Fibroblast of the conjunctiva (primary cell): Measurements from ENCODE around the gene RAB11FIP5.
"Not testable (repeated sequence)": the region's sequence is repeated elsewhere in the genome, so short reads cannot be mapped to it uniquely, and the experiment has no call there.

ENCODE experiments used
- DNase-seq: peaks from one replicate; pipeline ENCODE4 v3.0.0-alpha.2; 2010; ENCODE audit warnings: low read depth

Gene RAB11FIP5

DNA sequence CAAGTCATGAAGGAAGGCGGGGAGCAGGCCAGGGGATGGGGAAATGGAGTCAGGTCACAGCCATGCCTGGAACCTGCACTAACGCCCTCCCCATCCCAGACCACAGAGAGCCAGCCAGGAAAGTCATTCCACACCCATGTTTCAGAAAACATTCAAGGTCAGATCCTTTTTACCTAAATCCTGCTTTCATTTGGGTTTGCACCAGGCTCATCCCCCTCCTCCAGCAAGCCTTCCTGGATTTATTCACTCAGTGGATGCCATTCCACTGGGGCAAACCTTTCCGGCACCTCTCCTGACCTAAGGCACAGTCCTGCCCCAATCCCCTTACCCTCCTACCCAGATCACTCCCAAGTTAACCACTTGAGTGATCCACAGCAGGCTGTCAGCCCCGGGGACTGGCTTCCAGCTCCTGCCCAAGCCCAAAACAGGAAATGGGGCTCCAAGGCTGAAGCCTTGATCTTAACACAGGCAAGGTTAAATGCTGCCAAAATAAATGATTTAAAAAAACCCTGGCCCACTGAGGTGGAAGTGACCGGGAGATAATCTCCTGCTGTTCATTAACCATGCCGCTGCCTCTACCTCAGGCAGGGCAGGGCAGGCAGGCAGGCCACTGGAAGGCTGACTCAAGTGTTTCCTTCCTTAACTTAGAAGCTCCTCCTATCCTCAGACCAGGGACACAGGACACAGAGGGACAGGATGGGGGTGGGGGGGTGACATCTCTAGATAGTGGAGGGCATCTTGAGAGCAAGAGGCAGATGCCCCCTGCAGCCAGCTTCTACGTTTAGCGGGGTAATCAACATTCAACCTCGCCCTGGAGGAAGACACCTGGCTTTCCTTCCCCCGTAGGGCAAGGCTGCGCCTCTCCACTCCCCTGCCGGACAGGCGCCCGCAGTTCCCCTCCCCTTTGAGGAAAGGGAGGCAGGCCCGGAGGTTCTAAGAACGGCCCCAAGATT, 1.4 kb downstream of the RAB11FIP5 start:
- no peak for DNase-seq

DNA sequence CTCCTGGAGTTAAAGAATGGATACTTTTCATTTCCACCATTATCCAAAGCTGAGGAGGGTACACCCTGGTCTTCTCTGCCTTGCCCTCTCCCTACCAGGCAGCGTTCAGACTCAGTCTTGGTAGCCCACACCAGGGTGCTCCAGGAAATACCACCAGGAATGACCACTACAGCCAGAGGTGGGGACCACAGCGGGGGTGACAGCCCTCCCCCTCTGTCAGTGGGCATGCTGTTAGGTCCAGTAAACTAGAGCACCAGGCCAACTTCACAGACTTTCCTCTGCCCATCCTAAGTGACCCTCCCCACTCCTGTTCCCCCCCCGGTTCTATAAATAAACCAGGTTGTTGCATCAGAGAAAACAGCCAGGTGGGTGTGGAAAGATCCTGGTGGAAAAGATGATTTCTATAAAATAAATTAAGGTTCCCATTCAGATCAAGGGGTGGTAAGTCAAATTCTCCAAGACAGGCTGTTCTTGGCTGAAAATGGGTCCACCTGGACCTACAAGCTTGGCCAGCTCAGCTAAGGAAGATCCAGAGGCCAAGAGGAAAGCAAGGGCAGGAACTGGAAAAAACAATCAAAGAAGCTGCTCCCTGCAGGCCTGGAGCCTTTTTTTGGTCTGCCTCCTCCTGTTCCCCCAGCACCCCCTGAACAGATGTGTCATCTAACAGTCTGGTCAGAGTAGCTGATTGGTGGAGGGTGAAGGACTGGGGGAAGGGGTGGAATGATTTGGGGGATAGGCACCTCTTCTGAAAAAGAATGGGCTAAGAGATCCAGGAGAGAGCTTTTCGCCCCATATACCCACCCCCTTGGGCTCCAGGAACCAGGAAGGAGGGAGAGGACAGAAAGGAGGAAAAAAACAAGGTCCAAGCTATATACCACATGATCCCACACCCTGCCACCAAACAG, 2.3 kb downstream of the RAB11FIP5 start:
- no peak for DNase-seq

DNA sequence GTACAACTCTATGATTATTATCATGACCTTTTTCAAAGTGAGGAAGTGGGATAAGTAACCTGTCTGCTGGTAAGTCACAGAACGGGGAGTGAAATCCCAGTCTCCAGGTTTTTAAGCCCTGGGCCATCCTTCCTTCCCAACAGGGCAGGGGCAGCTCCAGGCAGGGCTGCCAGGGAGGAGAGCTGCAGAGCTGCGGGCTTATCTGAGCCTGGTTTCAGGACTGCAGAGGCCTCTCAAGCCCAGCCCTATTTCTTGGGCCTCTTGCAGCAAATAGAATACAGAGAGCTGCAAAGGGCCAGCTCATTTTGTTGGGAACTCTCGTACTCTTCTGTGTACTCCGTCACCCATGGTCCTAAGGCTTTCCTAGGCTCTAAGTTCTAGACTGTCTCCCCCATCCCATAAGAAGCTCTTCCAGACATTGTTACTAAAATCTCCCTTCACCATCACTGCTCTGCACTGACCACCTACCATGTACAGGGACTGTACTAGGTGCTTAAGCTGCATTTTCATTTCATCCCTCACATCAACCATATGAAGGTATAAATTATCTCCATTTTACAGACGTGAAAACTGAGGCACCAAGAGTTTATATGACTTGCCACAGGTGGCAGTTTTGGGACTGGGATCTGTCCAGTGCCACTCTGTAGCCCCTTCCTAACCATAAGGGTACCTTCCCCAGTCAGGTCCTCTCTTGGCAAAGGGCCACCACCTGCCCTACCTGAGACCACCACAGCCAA, 3.1 kb downstream of the RAB11FIP5 start:
- no peak for DNase-seq

DNA sequence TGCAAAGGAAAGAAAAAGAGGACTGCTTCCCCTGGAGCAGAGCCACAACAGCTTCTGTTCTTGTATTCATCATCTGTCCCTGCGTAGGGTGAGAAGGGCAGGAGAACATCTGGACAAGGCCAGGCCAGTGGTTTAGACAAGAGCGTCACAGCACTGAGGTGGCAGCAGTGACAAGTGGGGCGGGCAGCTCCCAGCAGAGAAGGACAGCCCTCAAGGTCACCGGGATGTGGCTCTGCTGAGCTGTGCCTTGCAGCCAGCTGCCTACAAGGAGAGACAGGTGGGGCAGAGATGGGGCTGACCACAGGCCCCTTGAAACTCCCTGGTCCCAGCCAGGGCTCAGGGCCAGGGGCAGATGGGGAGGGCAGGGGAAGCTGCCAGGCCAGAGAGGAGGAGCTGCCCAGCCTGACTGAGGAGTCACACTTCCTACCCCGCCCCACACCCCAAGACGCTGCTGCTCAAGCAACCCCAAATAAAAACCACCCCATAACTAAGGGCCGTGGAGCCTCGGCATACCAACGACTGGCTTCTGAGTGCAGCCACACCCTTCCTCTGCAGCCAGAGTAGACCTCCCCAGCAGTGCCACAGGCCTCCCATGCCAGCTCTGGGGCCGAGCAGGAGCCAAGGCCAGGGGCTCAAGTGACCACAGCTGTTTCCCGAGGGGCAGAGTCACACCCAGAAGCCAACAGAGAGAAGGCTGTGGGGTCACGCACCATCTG, 5.4 kb downstream of the RAB11FIP5 start:
- DNase-seq, result no peak

DNA sequence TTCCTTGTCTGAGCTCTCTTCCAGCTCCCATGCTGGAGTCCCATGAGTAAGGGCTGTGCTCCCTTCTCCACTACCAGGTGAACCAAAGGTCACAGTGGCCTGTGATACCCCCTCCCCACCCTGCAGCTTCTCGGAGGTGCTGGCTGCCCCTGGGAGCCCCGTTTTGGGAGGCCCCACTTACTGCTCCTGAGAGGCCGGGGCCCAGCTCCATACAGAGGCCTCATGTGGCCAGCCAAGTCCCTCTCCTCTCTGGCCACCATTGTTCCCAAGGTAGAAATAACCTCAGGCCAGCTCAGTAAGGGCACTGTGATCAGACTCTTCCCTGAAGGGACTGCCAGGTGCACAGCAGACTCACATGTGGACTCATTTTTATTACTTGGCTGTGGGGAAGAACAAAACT, 6.0 kb downstream of the RAB11FIP5 start:
- no peak for DNase-seq

DNA sequence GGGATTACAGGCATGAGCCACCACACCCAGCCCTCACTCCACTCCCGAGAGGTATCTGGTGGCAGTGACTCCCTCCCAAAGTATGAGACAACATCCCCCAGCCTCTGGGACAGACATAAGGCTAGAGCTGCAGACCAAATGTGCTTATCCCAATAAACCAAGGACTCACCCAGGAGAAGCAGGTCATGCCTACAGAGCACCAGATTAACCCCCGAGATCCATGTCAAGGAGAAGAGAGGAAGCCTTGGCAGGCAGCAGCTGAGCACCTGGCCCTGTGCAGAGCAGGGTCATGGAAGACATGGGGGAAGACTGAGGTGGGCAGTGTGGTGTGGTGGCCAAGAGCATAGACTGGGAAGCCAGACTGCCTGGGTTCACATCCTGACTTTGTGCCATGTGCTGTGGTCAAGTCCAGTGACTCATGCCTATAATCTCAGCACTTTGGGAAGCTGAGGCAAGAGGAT, 7.2 kb downstream of the RAB11FIP5 start:
- DNase-seq, result no peak

DNA sequence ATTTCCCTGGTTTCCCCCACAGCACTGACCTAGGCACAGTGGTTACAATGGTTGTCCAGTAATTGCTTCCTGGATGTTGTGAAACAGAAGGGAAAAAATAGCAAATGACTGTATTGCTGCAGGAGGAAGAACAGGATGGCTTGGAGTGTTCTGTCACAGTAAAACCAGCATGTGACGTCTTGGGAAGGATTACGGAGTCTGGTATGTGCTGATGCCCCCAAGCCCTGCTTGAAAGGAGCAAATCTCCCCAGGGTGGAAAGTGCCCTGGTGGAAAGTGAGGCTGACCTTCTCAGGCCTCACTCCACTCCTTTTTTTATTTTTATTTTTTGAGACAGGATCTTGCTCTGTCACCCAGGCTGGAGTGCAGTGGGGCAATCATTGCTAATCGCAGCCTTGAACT, 7.8 kb downstream of the RAB11FIP5 start:
- DNase-seq, result no peak

DNA sequence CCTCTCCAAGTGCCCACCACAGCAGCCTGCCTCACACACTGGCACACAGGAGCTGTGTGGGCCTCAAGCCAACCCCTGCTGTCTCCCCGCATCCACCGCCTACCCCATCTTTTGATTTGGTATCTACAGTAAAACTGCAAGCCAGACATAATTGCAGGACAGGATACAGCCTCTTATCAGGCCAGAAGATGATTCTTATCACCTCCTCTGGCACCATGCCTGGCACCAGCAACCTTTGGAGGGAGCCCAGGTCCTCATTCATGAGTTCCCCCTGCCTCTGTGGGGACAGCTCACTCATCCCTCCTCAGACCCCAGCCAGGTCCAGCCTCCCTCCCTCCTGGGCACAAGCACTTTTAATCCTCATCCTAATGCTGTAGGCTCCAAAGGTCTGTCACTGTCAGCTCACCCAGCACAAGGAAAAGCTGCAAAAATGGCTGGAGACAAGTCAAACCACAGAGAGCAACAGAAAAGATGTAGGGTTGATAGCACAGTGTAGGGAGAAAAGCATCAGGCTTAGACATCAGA, 9.7 kb downstream of the RAB11FIP5 start:
- no peak for DNase-seq

DNA sequence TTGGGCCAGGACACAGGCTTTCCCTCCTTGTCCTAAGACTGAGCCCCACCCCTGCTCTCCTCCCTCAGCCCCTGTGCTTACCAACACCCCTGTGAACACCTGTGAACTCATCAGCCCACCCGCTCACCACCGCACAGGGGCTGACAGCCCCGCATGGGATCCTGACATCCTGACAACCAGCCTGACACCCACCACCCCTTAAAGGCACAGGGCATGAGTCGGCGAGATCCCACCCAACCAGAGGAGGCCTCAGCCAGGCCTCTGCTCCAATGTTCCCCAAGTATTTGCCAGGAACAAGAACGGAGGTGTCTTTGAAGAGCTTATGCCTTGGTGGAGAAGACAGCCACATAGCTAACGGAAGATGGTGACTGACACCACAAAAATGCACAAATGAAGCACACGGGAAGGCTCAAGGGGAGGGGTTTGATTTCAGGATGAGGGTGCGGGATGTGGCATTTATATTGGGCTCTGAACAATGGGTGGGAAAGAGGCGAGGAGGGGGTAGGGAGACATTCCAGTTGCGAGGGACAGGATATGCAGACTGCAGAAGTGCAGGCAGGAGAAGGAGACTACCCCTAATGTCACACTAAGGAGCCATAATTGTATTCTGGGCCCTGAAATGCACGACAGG, 11.0 kb downstream of the RAB11FIP5 start:
- no peak for DNase-seq

DNA sequence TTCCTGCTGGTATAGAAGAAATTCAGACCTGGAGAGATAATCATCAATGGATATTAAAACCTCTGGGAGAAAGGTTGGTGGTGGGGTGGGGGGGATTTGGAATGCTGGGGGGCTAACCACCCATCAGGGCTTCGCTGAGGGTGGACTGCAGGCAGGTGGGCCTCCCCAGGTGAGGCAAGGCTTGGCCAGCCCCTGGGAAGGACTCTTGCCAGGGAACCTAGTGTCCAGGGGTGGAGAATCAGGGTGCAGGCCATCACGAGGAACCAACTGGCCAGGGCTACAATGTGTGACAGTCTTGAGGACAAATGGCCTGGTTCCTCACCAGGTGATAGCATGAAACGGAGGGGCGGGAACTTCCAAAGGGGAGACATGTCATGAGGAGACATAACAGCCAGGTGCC, 11.8 kb downstream of the RAB11FIP5 start:
- DNase-seq, result no peak

DNA sequence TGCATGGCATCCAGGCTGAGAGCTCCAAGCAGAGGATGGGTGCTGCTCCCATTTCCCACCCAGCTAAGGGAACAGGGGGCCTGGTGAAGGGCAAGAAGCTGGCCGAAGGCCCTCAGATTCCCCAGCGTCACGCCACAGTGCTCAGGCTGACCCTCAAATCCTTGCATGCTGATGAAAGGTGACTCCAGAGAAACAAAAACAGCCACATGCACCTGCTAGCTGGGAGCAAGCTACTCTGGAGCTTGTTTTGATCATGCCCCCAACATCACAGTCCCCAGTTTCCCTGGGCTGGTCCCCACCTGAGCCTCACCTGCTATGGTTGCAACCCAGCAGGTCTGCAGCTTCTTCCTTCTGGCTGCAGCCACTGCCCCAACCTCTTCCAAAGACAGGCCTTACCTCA, 13.3 kb downstream of the RAB11FIP5 start:
- no peak for DNase-seq

DNA sequence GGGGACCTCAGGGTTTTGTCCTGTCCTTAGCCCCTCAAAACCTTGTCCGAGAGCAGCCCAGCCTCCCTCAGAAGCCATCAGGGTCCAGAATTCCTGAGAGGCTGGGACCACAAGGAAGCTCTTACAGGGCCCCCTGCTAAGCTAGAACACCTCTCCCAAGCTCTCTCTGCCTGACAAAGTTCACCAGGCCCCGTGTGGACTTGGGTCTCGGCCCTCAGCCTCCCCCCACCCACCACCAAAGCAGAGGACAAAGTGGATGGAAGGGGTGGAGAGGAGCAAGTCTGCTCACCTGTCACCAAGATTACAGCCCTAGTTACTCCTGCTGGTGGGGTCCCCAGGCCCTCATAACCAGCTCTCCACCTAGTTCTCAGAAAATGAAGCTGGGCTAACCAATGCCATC, 16.8 kb downstream of the RAB11FIP5 start:
- no peak for DNase-seq

DNA sequence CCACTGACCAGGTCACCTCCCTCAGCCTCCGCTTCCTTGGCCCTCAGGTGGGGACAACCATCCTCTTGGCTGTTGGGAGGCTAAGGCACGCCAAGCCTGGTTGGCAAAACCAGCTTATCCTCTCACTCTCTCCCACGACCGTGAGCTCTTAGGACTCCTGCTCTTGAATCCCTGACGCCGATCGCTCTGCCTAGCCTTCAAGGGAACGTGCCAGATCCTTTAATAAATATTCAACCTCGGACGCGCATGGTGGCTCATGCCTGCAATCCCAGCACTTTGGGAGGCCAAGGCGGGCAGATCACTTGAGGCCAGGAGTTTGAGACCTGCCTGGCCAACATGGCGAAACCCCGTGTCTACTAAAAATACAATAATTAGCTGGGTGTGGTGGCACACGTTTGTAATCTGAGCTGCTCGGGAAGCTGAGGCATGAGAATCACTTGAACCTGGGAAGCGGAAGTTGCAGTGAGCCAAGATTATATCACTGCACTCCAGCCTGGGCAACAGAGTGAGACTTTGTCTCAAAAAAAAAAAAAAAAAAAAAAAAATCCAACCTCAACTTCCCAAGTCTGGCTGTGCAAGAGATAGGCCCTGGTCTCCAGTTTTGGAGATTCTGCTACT, 19.0 kb downstream of the RAB11FIP5 start:
- not testable (repeated sequence) for DNase-seq

DNA sequence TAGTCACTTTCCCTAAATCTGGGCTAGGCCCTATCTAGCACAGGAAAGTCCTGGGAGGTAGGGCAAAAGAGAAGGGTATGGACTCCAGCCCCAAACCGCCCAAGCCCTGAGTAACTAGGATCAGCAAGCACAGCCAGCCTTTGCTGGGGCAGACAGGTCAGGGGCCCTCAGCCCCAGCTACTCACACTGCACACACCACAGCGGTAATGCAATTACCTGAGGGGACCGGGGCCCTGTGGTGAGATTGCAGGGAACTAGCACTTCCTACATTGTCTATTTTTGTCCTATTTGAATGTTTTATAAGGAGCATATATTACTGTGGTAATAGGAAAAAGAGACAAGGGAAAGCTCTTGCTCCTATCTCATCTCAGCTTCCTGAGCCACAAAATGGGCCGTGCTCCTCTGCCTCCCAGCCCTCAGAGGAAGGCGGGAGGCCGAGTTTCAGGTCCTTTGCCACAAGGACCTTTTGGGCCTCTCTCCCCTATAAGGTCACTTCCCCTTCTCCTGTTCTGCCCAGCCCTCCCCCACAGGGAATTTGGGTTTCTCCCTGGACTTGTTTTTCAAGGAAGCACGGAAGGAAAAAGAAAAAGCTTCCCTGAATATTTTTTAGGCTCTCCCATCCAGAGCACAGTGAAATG, 20.5 kb downstream of the RAB11FIP5 start:
- no peak for DNase-seq

DNA sequence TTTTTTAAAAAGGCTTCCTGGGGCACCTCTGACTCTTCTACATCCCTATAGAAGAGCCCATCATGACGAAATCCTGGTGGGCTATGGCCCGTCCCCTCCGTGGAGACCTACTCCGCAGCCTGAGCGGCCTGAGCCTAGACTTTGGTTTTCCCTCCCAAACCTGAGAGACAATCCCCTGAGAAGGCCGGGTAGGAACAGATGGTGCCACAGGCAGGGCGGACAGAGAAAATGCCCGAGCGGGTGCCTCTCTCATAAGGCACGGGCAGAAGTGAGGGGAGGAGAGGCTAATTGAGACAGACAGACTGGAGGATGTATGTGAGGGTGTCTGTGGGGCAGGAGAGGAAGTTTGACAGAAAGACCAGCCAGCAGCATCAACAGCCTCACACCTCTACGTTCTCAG, 21.1 kb downstream of the RAB11FIP5 start:
- no peak for DNase-seq

DNA sequence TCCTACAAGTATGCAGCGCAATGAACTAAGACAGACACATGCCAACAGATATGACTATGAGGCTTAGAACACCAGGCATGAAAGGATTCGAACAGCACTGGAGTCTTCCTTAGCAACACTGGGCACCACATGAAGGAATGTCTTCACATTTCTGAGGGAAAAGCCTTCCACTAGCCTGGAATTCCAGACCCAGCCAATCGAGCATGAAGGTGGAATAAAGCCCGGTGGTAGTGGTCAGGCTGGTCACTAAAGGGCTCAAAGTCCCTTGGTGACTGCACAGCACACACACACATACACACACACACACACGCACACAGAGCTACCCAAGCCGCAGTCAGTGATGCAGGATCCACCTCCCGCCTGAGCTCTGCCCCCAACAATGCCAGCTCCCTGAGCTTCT, 21.6 kb downstream of the RAB11FIP5 start:
- DNase-seq, result no peak

DNA sequence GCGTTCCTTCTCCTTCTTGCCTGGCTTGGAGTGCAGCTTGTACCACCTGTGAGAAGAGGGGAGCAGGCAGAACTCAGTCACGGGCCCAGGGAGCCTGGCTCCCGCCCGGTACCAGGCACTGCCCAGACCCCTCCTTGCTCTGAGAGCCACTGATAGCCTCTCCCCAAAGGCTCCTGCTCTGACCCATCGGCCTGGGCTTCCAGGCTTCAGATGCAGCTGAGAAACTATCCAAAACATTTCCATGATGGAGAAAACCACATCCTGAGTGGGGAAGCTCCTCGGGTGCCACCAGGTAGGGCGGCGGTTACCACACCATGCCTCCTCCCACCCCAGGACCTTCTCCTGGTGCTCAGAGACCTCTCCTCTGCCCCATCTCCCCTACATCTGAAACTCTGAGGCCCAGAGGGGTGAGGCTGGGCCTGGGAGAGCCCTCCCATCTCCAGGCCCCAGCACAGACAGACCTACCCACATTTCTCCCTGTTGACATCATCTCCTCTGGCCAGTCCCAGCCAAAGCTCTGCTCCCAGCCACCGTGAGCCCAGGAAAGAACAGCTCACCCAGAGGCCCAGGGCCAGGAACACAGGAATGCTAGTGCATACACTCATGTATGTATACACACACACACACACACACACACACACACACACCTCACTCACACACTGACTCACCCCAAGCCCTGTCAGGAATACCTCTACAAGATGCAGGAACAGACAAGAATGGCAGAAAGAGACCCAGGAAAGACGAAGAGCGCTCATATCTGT, 23.3 kb downstream of the RAB11FIP5 start:
- peak; percentile 92 for DNase-seq

DNA sequence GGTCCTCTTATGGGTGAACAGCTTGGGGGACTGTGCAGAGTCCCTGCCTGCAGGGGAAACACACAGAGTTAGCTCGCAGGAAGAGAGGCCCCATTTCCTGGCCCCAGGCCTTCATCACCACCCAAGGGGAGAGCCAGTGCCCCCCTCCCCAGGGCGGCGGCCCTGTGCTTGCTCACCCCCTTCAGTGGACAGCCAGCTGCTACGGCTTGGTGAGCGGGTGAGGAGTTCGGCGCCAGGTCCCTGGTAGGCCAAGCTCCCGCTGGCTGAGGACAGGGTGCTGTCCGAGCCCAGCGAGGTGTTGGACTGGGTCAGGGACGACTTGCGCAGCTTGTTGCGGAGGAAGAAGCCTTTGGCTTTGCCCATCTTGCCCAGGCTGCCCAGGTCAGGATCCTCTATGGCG, 24.0 kb downstream of the RAB11FIP5 start:
- DNase-seq, result no peak

DNA sequence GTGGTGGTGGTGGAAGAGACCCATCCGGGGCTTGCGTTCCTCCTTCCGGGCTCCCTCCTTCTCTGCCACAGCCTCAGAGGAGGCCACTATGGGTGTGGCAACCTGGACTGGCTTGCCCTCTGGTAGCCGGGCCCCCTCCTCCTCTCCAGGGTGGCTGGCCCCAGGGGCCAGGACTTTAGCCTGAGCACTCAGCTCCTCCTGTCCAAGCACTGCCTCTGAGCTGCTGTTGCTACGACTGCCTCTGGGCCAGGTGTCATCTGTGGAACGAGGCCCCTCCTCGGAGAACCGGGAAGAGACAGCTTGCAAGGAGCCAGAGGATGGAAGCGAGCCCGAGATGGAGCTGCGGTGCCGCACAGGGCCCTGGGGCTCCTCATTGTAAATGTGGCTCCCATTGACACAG, 24.5 kb downstream of the RAB11FIP5 start:
- no peak for DNase-seq
